GM19035 (cell line): ENCODE data around the gene HDAC9.
"Not testable (repeated sequence)": the region's sequence is repeated elsewhere in the genome, so short reads cannot be mapped to it uniquely, and the experiment has no call there.

Experiments used
- ATAC-seq: cut with Tn5 transposase; IDR thresholded peaks from one replicate; pipeline ENCODE4 v1.9.1; 2021; ENCODE audit not compliant: unreplicated experiment

The HDAC9 gene

DNA sequence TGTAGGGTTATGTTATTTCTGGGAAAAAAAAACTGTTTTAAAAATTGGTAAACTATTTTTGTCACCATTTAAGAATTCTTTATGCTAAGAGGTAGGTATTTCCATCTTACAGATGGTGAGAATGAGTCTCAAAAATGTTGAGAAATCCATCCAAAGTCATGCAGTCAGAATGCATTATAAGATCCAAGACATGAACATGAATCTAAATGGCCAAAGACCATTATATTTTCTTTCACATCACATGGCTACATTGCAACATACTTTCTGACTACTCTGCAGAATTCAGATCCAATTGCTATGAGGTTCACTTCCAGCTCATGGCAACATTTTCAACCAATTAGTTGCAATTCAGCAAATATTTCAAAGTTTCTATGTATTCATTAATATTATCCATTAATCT lies 440.7 kb downstream of the HDAC9 start:
- ATAC-seq, result no peak

DNA sequence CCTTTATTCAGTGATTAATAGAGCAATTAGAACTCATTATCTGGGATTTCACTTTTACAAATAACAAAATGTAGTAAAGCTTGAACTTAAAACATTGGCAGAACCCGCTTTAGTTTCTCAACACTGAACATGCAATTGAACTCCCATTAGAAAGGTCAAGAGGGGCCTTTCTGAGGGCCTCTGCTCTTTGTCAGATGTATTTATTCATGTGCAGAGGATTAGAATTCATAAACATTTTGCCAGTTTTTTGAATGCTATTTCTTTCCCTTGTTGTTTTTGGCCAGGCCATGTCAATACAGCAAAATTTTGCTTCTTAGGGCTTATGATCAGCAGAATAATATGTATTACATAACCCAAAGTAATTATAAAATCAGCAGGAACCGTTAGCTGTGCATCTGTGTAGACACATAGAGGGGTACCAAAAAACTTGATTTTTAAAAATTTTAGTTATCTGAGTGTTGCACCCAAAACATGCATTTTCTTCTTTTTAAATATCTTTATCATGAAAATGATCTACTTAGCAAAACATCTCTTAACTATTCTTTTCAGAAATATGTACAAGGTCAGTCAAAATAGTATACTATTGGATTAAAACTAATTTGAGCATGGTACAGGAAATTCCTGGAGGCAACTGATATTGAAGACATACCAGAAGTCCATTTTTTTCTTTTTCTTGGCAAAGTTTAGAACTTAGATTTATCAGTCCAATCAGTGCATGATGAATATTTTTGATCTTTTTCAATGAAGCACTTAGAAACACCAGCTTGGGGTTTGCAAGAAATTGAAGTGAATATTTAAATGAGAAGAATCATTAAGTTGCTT lies 444.4 kb downstream of the HDAC9 start:
- no peak for ATAC-seq

DNA sequence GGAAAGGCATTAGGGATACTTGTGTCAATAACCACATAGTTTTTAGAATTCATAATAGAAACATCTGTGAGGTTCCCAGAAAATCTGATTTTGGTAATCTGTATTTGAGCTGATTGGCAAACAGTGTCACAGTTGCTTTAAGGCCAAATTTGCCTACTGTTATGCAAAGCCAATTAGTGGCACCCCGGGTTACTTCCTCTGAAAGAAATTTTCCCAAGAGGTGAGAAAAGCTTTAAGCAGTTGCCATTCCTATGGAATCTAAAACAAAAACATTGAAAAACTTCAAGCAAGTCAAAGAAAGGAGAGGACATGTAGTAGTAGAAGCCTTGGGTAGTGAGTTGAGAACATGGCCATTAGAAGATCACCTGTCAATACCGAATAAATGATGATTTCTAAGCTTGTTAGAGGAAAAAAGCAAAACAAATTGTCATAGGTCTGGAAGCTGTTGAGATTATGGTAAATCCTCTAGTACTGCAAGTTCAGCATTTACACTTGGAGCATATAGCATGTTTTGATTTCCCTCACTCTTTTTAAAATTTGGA lies 445.1 kb downstream of the HDAC9 start:
- no peak for ATAC-seq

DNA sequence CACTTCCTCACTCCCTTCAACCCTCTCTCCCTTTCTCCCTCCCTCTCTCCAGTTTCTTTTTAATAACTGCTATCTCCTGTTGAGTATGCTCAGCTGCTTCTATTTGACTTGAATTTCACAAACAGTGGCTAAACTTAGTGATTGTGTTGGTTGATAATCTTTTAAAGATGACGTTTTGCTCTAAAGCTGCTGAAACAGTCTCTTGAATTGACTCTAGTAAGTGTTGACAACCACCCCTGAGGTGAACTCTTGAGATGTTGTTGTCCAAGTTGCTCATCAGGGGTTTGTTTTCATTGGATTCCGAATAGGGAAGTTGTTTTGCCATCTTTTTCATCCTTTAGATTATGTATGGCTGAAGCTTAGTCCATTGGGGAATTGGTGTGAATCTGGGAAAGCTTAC lies 445.7 kb downstream of the HDAC9 start:
- no peak for ATAC-seq

DNA sequence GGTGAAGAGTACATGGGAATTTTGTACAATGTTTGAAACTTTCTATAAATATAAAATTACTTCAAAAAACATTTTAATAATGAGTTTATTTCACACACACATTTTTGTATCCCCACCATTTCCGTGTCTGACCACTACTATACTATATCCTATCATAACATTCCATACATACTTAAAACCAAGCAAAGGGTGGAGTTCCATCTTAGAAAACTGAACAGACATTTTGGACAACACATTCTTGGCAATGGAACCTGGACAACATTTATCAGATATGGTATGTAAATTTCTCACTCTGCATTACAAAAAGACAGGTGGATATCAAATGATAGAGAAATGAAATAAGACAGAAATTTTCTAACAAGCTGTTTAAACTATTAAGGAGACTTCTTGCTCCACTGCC lies 453.0 kb downstream of the HDAC9 start:
- ATAC-seq, result no peak

DNA sequence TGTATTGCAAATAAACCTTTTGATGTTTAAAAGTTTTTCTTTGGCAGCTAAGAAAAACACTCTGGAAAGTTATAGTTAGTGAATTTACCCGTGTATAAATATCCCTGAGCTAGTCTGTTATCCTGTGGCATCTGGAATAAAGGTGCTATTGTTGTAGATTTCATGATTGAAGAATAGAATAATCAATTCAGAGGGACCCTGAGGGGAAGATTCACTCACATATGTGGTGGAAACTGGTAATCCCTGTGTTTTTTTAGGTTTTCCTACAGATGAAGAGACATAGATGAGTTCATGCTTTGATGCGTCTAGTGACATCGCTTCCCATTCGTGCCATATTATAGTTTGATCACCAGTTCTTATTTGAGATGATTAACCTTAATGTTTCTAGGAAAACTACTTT lies 457.3 kb downstream of the HDAC9 start:
- no peak for ATAC-seq

DNA sequence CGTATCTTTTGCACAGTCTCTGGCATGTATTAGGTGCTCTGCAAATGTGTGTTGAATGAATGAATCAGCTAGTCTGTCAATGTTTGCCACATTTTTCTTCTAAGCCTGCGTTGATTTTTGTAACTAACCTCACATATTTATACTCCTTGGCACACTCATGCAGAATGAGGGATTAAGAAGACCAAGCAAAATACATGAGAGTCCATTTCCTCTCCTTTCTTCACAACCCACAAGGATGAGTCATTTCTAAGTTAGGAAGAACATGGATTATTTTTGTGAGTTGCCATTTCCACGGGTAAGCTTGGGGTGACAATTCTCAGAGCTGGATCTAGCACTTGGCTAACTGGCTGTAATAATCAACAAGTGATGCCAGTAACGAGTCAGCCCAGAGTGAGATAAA lies 463.1 kb downstream of the HDAC9 start:
- no peak for ATAC-seq

DNA sequence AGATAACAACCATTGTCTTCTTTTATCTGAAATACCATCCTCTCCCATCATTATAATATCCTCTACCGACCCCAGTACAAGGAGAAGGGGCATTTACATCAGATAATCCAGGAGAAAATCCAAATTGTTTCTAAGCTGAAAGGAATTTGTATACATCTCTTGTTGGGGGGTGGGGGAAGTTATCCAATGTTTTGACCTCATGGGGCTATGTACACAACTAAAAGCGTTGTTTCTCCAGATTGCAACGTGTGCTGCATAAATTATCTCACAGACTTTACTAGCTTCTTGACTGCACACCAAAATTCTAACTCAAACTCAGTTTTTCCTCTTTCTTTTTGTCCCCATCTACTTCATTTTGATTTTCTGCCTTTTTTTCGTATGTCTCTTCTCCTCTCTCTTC lies 465.2 kb downstream of the HDAC9 start:
- no peak for ATAC-seq

DNA sequence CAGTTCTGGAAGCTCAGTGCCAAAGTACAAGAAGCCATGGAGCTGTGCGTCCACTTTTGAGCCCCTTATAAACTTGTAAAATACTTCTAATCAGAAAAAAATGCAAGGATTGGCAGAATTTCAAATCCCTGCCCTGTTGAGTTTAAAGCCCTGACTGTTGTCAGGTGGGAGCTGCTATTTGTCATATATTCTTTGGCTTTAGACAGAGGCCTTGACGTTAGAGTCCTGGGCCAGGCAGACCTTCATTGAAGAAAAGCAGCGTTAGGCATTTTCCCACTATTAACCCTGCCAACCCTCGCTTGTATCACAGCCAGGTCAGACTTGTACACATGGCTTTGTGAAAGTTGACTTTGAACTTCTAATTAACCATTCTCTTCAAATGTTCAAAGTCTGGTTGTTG lies 466.5 kb downstream of the HDAC9 start:
- no peak for ATAC-seq

DNA sequence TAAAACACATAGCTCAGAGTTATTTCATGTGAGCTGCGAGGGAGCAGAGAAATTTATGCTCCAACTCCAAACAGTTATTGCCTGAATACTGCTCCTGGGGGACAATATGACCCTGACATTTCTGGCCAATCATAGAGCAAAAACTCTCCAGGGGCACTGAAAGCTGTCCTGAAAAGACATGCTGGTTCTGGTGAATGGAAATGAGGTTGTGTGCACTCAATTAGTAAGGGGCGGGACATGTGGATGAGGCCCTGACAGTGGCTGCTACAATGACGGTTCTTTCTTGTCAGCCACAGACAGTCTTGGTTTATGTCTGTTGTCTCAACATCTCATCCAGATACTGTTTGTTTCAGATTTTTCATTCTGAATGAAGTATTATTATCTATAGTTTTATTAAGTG lies 470.1 kb downstream of the HDAC9 start:
- no peak for ATAC-seq

DNA sequence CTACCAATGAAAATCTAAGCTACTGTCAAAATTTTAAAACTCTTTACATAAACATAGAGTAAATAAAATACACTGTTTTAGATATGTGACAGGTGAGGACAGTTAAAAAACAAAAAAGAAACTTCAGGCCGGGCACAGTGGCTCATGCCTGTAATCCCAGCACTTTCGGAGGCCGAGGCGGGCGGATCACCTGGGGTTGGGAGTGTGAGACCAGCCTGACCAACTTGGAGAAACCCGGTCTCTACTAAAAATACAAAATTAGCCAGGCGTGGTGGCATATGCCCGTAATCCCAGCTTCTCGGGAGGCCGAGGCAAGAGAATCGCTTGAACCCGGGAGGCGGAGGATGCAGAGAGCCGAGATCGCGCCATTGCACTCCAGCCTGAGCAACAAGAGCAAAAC lies 472.2 kb downstream of the HDAC9 start:
- not testable (repeated sequence) for ATAC-seq

DNA sequence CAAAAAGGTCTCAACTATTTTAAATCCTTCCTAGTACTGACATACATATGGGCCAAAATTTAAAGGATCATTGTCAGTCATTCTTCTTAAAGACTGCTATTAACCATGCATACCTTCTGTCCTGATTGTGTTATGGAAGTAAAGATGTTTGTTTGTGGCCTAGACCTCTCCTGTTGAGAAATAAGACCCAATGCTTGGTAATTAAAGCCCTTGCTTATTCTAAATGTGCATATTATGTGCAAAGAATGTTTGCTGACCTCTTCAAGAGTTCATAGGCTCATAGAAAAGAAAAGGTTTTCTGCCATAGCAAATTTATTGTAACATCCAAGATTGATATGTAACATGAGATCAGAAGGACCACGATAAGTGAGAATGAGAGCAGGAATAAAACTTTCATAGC lies 476.3 kb downstream of the HDAC9 start:
- no peak for ATAC-seq

DNA sequence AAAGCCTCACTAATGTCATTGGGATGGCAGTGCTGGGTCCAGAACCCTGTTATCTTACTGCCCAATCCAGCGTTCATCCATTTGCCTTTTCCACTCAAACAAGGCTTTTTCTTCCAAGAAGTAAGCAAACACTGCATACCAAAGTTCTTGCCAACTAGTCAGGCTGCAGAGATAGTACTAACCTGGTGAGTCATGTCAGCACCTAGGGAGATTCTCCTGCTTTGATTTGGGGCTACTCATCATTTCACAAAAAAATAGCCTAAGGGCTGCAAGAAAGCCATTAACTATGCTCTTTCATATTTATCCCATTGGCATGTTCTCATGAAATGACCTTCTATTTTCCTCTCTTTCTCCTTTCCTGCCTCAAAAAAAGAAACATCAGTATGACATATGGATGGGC lies 479.3 kb downstream of the HDAC9 start:
- ATAC-seq, result no peak

DNA sequence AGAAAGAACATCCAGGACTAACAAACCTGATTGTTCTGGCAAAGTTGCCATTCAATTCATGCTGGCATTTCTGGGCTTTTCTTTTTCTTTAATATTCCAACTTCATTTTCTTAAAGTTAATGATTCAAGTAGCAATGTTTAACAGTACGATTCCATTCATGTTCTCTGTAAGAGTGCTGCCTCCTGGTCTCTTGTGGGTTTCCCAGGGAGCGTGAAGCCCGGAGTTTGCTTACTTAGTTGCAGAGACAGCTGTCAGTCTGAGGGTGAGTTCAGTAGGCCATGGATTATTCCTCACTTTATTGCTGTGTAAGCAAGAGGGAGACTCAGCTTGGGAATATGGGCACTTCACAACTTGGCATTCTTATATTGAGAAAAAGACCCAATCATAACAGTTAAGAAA lies 479.7 kb downstream of the HDAC9 start:
- no peak for ATAC-seq

DNA sequence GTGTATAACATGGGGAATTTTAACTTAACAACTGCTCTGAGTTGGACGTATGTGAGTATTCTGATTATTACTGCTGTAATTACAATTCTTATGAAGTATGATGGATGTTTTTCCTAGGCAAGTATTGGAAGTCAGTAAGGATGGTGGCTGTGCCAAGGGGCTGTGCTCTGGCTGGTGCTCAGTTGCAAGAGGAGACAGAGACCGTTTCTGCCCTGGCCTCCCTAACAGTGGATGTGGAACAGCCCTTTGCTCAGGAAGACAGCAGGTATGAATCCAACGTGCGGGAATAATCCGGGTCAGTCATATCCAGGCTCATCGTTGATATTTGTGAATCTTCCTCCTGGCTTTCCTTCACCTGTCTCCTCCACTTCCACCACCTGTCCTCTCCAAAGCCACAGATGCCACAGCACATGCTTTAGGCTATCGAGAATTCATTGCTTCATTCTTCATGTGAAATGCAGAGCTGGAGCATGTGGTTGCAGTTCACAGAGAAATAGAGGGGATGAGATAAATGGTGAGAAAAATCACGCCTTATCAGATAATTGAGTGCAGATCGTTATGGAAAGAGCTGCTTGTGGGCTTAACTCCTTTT lies 480.2 kb downstream of the HDAC9 start:
- ATAC-seq, result no peak

DNA sequence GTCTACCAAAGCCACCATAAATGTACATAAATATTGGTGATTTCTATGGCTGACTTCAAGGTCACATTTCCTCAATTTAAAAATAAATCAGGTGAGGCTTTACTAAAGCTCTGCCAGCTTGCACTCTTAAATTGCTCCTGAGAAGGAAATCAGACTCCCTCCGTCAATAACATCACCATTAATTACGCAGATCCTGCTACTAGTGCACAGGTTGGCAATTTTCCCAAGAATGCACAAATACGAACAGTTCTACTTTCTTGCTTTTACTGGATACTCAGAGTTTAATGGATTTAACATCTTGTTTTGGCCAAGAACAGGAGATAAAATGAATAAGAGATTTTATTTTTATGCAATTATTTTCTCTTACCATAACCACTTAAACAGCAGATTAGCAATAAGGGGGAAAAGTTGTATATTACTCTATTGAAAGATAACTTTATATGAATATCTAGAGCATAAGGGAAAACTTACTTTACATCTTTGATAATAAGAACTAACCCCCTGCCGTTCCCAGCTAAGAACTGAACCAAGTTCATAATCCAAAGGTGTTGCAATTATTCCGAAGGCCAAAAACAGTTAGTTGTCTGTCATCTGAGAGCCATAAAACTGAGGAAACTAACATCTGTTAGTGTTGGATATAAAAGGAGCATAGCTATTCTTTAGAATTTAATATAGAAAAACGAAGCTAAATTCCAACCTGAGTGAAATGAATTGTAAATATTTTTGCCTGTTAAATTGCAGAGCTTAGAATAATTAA lies 481.3 kb downstream of the HDAC9 start:
- ATAC-seq, result no peak

DNA sequence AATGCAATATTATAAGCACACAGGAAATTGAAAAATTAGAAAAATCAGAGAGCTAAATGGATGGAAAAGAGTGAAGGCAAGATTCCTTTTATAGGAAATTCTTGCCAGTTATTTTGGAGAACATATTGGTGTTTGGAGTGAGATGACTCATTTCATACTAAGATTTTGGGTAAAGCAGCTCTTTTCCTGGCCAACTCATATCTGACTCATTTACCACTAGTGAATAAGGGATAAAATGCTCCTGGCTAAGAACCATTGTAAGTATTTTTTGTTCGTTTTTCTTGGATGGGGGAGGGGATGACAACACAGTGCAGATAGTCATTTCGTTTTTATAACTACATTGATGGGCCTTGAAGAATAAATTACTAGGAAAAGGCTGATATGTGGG lies 482.6 kb downstream of the HDAC9 start:
- ATAC-seq, result no peak

DNA sequence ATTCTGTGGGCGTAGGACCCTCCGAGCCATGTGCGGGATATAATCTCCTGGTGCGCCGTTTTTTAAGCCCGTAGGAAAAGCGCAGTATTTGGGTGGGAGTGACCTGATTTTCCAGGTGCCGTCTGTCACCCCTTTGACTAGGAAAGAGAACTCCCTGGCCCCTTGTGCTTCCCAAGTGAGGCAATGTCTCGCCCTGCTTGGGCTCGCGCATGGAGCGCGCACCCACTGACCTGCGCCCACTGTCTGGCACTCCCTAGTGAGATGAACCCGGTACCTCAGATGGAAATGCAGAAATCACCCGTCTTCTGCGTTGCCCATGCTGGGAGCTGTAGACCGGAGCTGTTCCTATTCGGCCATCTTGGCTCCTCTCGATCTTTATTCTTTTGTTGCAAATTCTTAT lies 495.2 kb downstream of the HDAC9 start:
- not testable (repeated sequence) for ATAC-seq

DNA sequence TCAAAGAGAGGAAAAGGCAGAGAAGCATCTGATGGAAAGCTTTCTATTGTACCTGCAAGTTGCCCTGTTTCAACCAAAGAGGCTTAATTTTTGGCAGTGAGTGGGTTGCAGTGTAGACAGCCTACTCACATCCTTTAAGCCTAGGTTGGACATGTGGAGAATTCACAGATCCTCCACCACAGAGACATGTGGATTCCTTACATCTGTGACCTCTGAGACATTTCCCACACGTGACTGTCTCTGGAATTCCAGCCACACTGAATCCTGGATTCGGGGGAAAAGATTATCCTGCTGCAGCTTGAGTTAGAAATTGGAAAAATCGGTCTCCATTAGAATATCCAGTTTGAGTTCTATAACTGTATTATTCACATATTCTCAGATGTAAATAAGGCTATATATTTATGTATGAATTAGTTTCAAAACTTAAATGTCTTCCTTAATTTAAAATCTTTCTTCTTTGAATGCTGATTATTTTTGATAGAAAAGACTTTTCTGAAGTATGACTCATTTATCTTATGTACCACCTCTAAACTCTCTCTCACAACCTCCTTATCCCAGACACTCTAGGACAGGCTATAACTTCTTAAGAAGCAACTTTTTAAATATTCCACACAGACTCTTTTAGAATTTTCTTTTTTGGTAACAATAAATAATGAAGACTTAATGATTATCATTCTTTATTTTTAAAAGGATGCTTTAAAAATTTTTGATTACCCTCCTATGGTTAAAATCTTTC lies 498.6 kb downstream of the HDAC9 start:
- no peak for ATAC-seq

DNA sequence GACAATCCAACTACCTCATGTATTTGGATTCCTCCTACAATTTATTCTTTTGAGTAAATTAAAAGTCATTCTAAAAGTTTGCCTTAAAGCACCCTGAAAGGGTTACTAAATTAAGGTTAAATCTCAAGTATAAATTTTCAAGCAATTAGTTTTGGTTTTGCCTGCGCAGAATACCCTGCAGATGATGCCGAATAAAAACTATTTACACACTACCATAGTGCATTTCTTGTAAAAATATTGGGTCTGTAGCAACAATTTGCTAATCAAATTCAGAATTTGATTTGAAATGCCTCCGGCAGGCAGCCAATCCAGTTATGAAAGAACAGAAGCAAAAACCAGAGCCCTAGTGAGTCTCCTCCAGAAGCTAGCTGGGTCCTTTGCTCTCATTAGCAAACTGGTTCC lies 499.7 kb downstream of the HDAC9 start:
- no peak for ATAC-seq

DNA sequence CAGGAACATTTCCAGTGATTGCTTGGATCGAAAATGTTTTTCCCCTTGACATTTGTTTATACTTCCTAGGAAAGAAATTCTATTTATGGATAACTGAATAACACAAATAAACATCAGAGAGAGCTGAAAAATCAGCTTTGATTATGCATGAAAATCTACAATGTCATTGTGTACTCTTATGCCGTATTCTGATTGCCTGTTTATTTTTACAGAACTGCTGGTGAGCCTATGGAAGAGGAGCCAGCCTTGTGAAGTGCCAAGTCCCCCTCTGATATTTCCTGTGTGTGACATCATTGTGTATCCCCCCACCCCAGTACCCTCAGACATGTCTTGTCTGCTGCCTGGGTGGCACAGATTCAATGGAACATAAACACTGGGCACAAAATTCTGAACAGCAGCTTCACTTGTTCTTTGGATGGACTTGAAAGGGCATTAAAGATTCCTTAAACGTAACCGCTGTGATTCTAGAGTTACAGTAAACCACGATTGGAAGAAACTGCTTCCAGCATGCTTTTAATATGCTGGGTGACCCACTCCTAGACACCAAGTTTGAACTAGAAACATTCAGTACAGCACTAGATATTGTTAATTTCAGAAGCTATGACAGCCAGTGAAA lies 500.4 kb downstream of the HDAC9 start:
- no peak for ATAC-seq
